ENCODE results near the gene KLK8.
"Not testable (repeated sequence)": the region's sequence is repeated elsewhere in the genome, so short reads cannot be mapped to it uniquely, and the experiment has no call there.

The KLK8 gene

DNA sequence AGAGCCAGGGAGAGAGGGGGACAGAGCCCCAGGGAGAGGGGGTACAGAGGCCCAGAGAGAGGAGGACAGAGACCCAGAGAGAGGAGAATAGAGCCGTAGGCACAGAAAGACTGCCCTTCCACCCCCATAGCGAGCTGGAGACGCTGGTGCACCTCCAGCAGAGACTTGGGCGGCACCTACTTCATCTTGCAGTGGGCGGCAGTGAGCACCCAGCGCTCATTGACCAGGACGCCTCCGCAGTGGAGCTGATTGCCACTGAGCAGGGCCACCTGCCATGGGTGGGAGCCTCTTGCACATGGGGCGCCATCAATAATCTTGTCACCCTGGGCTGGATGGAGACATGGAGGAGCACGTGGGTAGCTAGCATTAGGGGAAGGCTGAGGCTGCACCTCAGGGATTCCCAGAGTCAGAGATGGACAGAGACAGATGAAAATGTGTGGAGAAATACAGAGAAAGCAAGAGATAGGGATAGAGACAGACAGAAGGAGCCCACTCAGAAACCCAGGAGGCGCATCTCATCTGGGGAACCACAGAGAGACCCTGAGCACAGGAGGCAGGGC lies 19.7 kb downstream of the KLK8 start:
- DNase-seq = no peak

DNA sequence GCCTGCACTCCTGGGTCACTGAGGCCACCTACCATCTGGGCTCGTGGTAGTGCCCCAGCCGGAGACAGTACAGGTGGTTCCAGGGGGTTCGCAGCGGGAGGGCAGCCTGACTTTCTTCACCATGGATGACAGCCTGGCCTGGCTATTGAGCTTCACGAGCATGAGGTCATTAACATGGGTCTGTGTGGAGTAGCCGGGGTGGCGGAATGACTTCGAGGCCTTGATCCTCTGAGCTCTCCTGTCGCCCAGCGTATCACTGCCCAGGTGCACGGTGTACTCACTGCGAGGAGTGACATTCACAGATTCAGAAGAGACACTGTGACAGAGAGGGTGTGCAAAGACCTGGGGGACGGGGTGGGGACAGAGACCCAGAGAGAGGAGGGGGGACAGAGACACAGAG lies 21.2 kb downstream of the KLK8 start:
- no peak for DNase-seq

DNA sequence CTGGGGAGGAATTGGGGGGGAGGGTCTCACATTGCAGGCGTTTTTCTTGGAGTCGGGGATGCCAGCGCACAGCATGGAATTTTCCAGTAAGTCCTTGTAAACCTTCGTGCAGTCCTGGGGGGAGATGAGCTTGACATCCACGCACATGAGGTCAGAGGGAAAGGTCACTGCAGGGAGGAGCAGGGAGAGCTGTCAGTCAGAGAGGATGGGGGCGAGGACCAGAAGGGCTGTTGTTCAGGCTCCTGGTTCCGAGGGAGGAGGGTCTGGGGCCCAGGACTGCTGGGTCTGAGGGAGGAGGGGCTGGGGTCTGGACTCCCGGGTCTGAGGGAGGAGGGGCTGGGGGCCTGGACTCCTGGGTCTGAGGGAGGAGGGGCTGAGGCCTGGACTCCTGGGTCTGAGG lies 21.6 kb downstream of the KLK8 start:
- DNase-seq = no peak

DNA sequence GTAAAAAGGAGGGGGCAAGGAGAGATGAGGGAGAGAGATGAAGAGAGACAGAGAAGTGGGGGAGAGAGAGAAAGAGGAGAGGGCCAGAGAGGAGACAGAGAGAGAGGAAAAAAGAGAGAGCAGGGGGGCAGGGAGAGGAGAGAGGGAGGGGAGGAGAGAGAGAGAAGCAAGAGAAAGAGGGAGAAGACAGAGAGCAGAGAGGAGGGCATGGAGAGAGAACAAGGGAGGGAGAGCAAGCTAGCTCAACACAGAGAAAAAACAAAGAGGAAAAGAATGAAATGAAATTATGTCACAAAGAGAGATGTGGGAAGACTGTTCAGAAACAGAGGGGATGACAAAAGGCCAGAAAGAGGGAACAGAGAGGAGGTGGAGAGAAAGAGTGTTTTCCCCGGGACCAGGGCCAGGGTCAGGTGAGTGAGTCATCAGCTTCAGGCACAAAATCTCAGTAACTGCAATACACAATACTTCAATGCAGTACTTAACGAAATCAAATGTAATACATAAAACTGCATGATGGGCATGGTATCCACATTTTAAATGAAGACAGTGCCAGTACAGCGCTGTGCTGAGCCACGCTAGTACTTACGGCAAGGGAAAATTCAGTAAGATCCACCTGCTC lies 22.5 kb downstream of the KLK8 start:
- no peak for DNase-seq

DNA sequence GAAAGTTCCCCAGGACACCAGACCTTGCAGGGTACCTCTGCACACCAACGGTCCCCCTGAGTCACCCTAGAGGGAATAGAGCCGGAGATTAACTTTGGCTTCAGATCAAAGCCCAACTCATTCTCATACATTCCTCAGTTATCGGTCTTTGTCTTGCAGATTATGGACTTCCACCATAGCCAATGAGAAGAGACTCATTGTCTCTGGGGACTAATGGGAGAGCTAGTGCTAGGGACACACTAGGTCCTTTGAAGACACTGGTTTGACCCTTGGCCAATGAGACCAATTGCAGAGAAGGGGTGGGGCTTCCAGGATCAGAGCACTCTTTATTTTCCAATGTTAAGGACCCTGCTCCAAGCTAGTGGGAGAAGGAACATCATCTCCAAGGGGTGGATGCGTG lies 23.8 kb downstream of the KLK8 start:
- no peak for DNase-seq

DNA sequence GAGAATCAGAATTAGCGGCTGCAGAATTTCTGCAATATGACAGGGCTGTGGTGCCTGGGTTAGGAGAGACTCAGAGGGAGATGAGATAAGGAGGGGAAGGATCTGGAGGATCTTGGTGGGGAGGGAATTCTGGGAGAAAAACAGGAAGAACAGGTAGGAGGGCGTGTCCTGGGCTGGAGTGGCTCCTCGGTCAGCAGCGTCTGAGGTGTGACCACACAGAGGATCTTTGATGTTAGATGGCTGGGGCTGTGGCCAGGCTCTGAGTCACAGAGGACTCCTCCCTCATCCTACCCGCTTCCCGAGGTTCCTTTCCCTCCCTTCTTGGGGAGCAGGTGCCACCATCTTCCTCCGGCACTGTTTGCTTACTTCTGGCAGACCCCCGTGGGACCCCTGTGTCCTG lies 25.6 kb downstream of the KLK8 start:
- no peak for DNase-seq

DNA sequence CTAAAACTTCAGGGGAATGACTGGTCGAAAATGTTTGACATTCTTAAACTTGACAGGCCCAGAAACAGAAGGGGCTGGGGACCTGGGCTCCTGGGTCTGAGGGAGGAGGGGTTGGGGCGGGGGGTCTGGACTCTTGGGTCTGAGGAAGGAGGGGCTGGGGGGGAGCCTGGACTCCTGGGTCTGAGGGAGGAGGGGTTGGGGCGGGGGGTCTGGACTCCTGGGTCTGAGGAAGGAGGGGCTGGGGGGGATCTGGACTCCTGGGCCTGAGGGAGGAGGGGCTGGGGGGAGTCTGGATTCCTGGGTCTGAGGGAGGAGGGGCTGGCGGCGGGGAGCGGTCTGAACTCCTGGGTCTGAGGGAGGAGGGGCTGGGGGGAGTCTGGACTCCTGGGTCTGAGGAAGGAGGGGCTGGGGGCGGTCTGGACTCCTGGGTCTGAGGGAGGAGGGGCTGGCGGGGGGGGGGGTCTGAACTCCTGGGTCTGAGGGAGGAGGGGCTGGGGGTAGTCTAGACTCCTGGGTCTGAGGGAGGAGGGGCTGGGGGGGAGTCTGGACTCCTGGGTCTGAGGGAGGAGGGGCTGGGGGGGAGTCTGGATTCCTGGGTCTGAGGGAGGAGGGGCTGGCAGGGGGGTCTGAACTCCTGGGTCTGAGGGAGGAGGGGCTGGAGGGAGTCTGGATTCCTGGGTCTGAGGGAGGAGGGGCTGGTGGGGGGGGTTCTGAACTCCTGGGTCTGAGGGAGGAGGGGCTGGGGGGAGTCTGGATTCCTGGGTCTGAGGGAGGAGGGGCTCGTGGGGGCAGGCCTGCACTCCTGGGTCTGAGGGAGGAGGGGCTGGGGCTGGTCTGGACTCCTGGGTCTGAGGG lies 26.5 kb downstream of the KLK8 start:
- no peak for DNase-seq

DNA sequence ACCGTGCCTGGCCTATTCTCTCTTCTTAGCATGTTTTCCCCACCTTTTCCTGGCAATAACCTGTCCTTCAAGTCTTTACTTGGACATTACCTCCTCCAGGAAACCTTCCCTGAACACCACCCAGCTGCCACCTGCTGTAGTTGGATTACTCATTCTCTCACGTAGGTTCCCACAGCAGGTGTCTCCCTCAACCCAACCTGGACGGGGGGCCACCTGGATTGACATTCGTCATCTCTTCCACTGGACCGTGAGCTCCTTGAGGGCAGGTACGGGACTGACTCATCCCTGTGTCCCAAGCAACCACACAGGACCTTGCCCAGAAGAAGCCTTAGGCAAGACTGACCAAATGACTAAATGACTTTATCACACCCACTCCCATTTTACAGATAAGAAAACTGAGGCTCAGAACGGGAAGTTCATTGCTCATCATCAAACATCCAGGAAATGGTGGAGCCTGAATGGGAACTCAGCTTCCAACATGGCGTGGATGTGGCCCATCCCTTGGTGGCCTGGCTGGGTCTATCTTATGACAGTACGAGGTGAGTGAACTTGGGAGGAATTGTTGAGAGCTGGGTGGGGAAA lies 28.5 kb downstream of the KLK8 start:
- no peak for DNase-seq

DNA sequence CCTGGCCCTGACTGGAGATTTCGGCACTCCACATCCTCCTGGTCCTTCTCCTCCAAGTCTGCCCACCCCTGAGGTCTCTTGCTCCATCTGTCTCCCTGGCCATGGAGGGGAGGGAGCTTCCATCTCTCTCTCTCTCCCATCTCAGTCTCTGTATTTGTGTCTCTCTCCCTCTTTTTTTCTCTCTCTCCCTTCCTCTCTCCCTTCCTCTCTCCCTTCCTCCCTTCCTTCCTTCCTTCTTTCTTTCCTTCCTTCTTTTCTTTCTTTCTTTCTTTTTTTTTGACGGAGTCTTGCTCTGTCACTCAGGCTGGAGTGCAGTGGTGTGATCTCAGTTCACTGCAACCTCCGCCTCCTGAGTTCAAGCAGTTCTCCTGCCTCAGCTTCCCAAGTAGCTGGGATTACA lies 31.6 kb downstream of the KLK8 start:
- DNase-seq = not testable (repeated sequence)

DNA sequence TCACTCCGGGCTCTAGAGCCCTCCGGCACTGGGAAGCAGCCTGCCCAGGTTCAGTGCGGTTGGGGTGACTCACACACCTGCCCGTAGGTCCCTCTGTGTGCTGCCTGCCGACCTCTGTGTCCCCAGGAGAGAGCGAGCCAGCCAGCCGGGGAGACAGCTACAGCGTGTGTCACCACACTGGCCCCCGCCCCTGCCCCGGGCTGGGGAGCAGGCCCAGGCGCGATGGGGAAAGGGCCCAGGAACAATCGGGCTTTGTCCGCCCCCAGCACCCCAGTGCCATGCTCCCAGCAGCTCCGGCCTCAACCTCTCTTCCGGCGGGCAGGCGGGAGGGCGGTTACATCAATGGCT lies 32.0 kb downstream of the KLK8 start, which contains the start of gene KLK6:
KLK6 (minus strand) TSS at position 179 of the 348 bp plus-strand sequence. CDS start 1,487 bp downstream, outside the sequence.
- DNase-seq = no peak

DNA sequence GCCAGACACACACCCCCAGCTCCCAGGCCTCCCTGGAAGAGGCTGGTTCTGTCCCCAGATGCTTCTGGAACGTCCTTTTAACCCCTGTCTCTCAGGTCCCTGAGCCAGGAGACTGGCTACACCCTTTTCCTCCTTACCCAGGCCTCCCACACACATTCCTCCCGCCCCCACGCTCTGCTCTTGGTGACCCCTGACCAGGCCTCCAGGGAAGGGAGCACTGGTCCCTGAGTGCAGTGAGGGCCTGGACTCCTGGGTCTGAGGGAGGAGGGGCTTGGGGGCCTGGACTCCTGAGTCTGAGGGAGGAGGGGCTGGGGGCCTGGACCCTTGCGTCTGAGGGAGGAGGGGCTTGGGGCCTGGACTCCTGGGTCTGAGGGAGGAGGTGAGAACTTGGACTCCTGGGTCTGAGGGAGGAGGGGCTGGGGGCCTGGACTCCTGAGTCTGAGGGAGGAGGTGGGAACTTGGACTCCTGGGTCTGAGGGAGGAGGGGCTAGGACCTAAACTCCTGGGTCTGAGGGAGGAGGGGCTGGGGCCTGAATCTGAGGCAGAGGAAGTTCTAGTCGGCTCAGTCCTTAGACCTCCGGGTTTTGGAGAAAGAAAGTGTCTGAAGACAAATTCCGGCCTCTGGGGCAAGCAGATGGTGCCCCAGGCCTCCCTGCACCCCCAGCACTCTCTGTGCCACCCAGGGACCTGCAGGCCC lies 32.5 kb downstream of the KLK8 start:
- DNase-seq = no peak

DNA sequence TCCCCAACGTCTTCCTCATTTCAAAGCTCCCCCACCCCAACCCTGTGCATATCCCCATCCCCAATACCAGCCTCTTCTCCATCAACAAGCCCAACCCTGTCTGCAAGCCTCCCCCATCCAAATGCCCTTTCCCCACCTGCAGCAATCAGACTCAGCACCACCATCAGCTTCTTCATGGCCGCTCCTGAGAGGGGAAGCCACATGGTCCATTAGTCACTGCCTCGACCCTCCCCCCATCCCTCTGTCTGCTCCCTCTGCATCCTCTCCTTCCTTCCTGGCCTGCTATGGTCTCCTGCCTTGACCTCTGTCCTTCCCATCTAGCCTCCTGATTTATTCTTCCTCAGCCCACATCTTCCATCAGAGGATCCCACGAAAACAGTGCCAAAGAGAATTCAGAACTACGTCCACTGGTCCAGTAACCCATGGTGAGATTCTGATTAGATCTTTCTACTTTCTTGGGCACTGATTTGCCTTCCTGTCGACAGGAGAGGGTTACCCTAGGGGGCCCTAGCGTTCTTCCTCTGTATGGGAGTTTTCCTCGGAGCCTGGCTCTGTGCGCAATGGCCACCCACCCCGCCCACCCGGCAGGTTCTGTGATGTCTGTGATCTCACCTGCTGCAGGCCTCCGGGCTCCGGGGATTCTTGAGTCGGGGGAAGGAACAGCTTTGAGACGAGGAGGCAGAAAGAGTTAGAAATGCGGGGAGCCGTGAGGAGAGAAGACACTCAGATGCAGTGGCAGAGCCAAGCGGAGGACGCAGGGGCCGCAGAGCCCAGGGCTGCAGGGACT lies 33.3 kb downstream of the KLK8 start:
- no peak for DNase-seq

DNA sequence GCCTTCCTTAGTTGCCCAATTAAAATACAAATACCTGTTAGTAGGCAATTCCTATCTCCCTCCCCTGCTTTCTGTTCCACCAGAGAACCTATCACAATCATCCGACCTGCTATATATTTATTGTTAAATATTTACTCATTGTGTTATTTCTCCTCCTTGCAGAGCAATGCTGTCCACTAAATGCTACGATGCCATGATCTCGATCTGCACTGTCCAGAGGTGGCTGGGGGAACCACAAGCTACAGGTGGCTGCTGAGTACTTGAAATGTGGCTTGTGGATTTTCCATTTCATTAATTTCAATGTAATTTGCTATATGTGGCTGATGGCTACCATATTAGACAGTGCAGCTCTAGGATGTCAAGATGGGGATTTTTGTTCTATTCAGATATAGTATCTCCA lies 37.1 kb downstream of the KLK8 start:
- DNase-seq = no peak

DNA sequence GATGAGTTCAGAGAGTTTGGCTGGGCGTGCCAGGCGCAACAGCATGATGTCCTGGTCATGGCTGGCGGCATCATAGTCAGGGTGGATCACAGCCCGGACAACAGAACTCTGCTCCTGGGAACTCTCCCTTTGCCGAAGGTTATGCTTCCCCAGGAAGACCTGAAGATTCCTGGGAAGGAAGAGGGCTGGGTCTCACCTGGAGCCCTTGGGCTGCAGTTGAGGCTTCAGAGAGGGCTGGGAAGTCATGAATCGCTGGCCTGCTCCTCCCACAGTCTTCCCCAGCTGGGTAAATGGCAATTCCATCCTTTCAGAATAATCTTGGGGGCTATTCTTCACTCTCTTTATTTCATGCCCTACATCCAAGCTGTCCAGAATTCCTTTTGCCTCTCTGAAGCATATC lies 38.0 kb downstream of the KLK8 start:
- no peak for DNase-seq

DNA sequence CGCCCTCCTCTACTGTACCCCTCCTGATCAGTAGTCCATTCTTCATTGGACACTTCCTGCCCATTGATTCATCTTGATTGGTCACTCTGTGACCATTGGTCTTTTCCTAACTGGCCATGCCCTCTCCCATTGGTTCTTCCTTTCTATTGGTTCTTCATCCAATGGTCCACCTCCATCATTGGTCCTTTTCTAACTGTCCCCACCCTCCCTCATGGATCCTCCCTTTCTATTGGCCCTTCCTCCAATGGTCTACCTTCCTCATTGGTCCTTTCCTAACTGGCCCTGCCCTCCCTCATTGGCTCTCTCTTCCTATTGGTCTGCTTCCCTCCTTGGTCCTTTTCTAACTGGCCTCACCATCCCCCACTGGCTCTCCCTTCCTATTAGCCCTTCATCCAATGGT lies 39.2 kb downstream of the KLK8 start:
- no peak for DNase-seq

DNA sequence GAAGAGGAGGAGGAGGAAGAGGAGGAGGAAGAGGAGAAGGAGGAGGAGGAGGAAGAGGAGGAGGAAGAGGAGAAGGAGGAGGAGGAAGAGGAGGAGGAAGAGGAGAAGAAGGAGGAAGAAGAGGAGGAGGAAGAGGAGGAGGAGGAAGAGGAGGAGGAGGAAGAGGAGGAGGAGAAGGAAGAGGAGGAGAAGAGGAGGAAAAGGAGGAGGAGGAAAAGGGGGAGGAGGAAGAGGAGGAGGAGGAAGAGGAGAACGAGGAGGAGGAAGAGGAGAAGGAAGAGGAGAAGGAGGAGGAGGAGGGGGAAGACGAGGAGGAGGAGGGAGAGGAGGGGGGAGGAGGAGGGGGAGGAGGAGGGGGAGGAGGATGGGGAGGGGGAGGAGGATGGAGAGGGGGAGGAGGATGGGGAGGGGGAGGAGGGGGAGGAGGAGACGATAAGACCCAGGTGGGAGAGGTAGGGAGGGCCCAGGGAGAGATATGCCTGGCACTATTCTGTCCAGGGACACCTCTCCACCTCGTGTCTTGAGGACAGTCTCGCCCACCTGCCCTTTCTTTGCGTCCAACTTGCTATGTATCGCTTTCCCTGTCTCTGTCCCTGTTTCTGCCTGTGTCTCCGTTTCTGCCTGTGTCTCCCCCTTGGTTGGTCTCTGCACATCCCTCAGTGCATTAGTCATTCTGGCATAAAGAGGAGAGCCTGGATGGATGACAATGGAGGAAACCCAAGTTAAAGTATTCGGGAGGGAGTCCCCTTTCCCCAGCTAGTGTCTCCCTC lies 41.5 kb downstream of the KLK8 start:
- peak in 1 of 3 experiments; percentile 7 for DNase-seq

DNA sequence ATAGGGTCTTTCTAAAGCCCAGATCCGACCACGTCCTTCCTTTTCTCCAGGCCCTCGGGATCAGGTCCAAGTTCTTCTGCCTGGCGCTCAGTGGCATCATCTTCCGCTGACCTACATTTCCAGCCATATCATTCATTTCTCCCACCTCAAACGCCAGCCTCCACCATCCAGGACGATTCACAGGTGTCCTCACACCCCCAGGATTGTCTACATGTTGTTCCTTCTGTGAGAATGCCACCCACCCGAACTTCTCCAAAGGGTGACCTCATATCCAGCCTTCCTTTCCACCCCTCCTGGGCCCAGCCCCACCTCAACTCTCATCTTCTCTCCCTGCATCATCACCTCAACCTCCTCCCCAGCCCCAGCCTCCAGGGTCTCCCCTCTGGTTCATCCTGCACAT lies 43.8 kb downstream of the KLK8 start:
- no peak for DNase-seq

DNA sequence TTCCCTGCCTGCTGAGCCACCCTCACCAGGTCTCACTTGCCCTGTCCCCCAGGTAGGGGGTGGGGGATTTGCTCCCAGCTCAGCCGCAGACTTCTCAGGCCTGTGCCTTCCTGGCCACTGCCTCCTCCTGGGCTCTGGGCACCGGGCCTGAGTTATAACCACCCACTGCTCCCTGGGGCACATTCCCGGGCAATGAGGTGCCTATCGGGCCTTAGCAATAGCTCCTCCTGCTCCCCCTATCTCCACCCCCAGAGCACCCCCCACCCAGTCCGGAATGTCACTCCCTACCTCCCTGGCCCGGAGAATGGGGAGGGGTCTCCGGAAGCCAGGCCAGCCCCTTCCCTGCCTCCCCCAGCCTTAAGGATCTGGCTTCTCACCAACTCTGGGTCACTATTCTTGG lies 48.5 kb downstream of the KLK8 start, which contains the start of gene KLK5:
KLK5 (minus strand) TSS at position 129 of the 400 bp plus-strand sequence. CDS start 381 bp downstream, outside the sequence.
- no peak for DNase-seq

DNA sequence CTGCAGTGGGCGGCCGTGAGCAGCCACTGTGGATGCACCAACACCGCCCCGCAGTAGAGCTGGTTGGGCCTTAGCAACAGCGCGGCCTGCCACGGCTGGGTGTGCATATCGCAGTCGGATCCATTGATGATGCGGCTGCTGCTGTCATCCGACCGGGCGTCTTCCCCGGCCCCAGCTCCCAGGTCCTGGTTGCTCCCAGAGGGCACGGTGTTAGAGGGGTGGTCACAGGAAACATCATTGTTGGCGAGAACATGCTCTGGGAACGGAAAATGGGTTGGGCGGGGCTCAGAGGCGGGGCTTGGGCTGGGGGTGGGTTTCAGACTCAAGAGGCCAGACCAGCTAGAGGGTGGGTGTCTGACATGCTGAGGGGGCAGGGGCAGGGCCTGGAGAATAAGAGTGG lies 51.5 kb downstream of the KLK8 start:
- DNase-seq = no peak

DNA sequence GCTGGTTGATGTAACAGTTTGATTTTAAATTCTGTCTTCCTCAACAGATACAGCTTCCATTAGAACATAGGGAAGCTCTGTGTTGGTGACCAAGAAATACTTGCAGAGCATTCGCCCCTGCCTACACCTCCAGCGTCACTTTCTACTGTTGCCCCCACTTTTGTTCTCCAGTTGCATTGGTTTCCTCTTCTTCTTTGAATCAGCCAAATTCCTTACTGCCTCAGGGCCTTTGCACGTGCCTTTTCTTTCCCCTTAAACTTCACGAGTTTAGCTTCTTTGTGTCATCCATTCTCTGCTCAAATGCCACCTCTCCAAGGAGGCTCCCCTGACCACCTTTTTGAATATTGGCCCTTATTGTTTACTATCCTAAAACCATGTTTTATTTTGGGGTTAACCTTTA lies 54.3 kb downstream of the KLK8 start:
- no peak for DNase-seq
